ENCODE data around the gene CRTAP.
"Not testable (repeated sequence)": the region's sequence is repeated elsewhere in the genome, so short reads cannot be mapped to it uniquely, and the experiment has no call there.

CRTAP gene

GRCh38 chr3:33099701-33100100 lies 14.1 kb upstream of the CRTAP start:
- TF ChIP-seq CTCF (IDR thresholded peaks at IDR 0.05; ENCODE audit: low read length, missing control alignments) = no peak
- no peak for DNase-seq (ENCODE audit: low read depth)

DNA sequence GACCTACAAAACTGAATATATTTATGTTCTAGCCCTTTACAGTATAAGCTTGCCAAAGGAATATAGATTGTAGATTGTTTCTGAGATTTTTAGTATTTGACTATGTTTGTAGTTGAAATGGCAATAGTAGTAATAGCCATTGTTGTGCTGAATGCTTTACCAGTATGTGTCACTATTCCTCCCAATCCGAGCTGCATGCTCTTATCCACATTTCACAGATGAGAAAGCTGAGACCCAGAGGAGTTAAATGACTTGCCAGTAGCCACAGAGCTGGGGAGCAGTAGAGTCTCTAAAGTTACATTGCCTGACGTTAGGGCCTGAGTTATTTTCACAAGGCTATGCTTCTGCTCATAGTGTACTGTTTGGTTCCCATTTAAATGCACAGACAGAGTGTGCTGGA lies 13.6 kb upstream of the CRTAP start:
- no peak for TF ChIP-seq CTCF (IDR thresholded peaks at IDR 0.05; ENCODE audit: low read length, missing control alignments)

More at GRCh38 chr3:33099701-33100100, 14.1 kb upstream of the CRTAP start:
- no peak overlapping the region for H3K4me3 ChIP-seq (replicated peaks; ENCODE audit: low read depth, low read length)

GRCh38 chr3:33103034-33103433 lies 10.8 kb upstream of the CRTAP start:
- no peak for DNase-seq (ENCODE audit: low read depth)
- H3K4me3 ChIP-seq (replicated peaks; ENCODE audit: low read depth, low read length) = no peak overlapping the region

More for the DNA sequence above, 13.6 kb upstream of the CRTAP start:
- H3K4me3 ChIP-seq (replicated peaks; ENCODE audit: low read depth, low read length) = no peak overlapping the region
- DNase-seq (ENCODE audit: low read depth) = no peak

GRCh38 chr3:33103480-33103879 lies 10.3 kb upstream of the CRTAP start:
- DNase-seq (ENCODE audit: low read depth) = no peak
- TF ChIP-seq CTCF (IDR thresholded peaks at IDR 0.05; ENCODE audit: low read length, missing control alignments) = no peak
- no peak overlapping the region for H3K4me3 ChIP-seq (replicated peaks; ENCODE audit: low read depth, low read length)

More at GRCh38 chr3:33103034-33103433, 10.8 kb upstream of the CRTAP start:
- no peak for TF ChIP-seq CTCF (IDR thresholded peaks at IDR 0.05; ENCODE audit: low read length, missing control alignments)

GRCh38 chr3:33104803-33105202 lies 9.0 kb upstream of the CRTAP start:
- no peak for TF ChIP-seq CTCF (IDR thresholded peaks at IDR 0.05; ENCODE audit: low read length, missing control alignments)
- no peak for DNase-seq (ENCODE audit: low read depth)
- H3K4me3 ChIP-seq (replicated peaks; ENCODE audit: low read depth, low read length) = no peak overlapping the region

DNA sequence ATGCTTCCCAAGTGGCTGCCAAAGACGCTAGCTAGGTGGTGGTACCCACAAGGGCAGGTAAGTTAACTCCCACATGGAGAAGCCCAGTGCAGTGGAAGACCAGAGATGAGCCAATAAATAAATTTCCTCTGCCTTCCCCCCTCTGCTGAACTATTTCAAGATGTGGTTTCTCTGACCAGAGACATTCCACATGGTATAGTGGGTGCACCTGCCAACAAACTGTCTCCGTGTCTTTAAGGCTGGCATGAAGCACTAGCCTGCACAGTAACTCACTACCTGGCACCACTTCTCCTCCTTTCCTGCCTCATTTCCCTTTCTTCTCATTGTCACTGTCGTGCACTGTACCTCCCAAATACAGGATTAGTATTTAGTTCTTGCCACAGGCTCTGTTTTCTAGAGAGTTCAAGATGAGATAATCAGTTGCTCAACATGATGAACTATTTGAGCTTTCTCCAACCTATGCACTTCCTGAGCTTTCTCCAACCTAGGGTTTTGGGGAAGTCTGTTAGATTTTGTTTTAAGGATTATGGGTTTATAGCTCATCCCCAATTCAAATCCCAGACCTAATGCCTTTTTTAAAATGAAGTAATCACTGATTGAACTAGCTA lies 8.4 kb upstream of the CRTAP start:
- no peak for TF ChIP-seq CTCF (IDR thresholded peaks at IDR 0.05; ENCODE audit: low read length, missing control alignments)
- no peak for DNase-seq (ENCODE audit: low read depth)
- H3K4me3 ChIP-seq (replicated peaks; ENCODE audit: low read depth, low read length) = no peak overlapping the region

- not testable (repeated sequence) for H3K4me3 ChIP-seq (replicated peaks; ENCODE audit: low read depth, low read length); DNase-seq (ENCODE audit: low read depth)
These were observed 7.0 kb upstream of the CRTAP start for GRCh38 chr3:33106854-33107253.
